HEK293T (cell line): ENCODE measurements around the gene EPOP.

Experiments
- ELF4 ChIP-seq: fragments of 450-650 bp; IDR thresholded peaks from 2 replicates; pipeline ENCODE4 v1.6.1; 2017; ENCODE audit warnings: antibody characterized with exemption
- FOXA1 ChIP-seq: fragments of 450-650 bp; IDR thresholded peaks from 2 replicates; pipeline ENCODE4 v1.6.1; 2016; ENCODE audit warnings: mild to moderate bottlenecking
- HDGF ChIP-seq: fragments of 450-650 bp; IDR thresholded peaks from 2 replicates; pipeline ENCODE4 v1.6.1; 2017; ENCODE audit warnings: antibody characterized with exemption, borderline replicate concordance
- L3MBTL2 ChIP-seq: fragments of 450-650 bp; conservative IDR thresholded peaks from 2 replicates; pipeline ENCODE4 v1.6.1; 2016; ENCODE audit warnings: mild to moderate bottlenecking
- PKNOX1 ChIP-seq: fragments of 450-650 bp; IDR thresholded peaks from 2 replicates; pipeline ENCODE4 v1.6.1; 2016
- SP1 ChIP-seq: fragments of 450-650 bp; IDR thresholded peaks from 2 replicates; pipeline ENCODE4 v1.6.1; 2017
- SUZ12 ChIP-seq: fragments of 450-650 bp; IDR thresholded peaks from 2 replicates; pipeline ENCODE4 v1.6.1; 2016; ENCODE audit warnings: mild to moderate bottlenecking
- ZNF384 ChIP-seq: fragments of 450-650 bp; IDR thresholded peaks from 2 replicates; pipeline ENCODE4 v1.6.1; 2016

- TF ChIP-seq FOXA1 (no peak), ZNF384 (no peak), PKNOX1 (no peak; the same call in 1 of the 2 replicates), ELF4 (no peak), HDGF (no peak), SP1 (no peak), SUZ12 (no peak), L3MBTL2 (no peak)
Observed at GRCh38 chr17:38702916-38703741, 28.4 kb upstream of the EPOP start.
